ENCODE measurements around the gene MRPL24. TPM values are rescaled to one million over a fixed set of nuclear protein-coding genes. Genes with fewer than 3 reads are reported as not detected.

The MRPL24 gene
- total RNA-seq, 1 experiment from 2014 or later, result 27.3 TPM

DNA sequence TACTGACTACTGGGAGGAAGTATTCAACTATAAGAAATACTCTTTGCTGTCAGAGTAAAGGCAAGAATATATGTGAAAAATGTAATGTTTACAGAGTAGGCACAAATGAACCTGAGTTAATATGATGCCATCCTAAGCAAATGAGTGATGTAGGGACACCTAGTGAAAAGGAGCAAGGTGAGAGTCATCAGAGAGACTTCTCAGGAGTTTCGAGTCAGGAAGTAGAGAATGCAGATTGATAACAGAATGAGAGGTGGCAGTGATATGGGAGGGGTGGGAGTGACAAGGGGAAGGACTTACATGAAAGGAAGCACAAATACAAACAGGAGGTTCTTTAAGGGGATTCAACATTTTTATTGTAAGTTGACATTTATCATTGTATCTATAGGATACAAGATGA lies 36.7 kb upstream of the MRPL24 start:
- no peak overlapping the region for H3K27ac ChIP-seq (ENCODE audit: insufficient read length, low read depth, low read length)
- no peak overlapping the region for H3K18ac ChIP-seq (ENCODE audit: insufficient read length, low read depth, low read length)
- H3K79me2 ChIP-seq (ENCODE audit: insufficient read depth, low read length), result peaks cover 24% of the 10 kb centered on the region; the same call in 1 of the 2 replicates
- H2BK20ac ChIP-seq (ENCODE audit: low read depth, low read length, poor library complexity, severe bottlenecking), result no peak overlapping the region
- no peak overlapping the region for H3K4ac ChIP-seq (ENCODE audit: low read depth, low read length)
- no peak overlapping the region for H2AK5ac ChIP-seq (ENCODE audit: insufficient read length, low read length)
- peaks cover 19% of the 10 kb centered on the region for H3K79me1 ChIP-seq (ENCODE audit: insufficient read depth, low read depth, low read length, poor library complexity, severe bottlenecking)
- H3K23ac ChIP-seq (ENCODE audit: insufficient read length, low read depth, low read length), result no peak overlapping the region
- H3K27me3 Mint-ChIP-seq (ENCODE audit: low read depth), result no peaks in the 10 kb centered on the region
- no peak overlapping the region for H4K91ac ChIP-seq (ENCODE audit: insufficient read length, low read depth, low read length)
- no peaks in the 10 kb centered on the region for H3K27me3 ChIP-seq (ENCODE audit: insufficient read depth, low read length)
- no peak overlapping the region for H4K8ac ChIP-seq (replicated peaks; ENCODE audit: insufficient read length, low read depth, low read length)
- H3K4me2 ChIP-seq (ENCODE audit: insufficient read depth, insufficient read length, low read length), result no peak overlapping the region
- H3K14ac ChIP-seq (ENCODE audit: insufficient read depth, low read length), result no peak overlapping the region
- H3K4me1 Mint-ChIP-seq, result peaks cover 0 to 5% of the 10 kb centered on the region in 2 experiments; a peak in 2 of 4 replicates
- H3K36me3 Mint-ChIP-seq (ENCODE audit: insufficient read depth in 1 of 3, low read depth in 3 of 3), result peaks cover 8 to 28% (median 21%) of the 10 kb centered on the region in 3 experiments; a peak in 6 of 7 replicates
- no peak for DNase-seq
- no peak overlapping the region for H3K9ac ChIP-seq (ENCODE audit: extremely low read depth, insufficient read length, low read length)
- H2BK12ac ChIP-seq (ENCODE audit: insufficient read length, low read depth, low read length), result no peak overlapping the region
- H3K27ac Mint-ChIP-seq, result no peak overlapping the region
- no peak overlapping the region for H2BK5ac ChIP-seq (ENCODE audit: insufficient read length, low read length)
- H3K4me3 Mint-ChIP-seq, result no peak overlapping the region
- no peak overlapping the region for H2AFZ ChIP-seq (ENCODE audit: low read length)
- H3K56ac ChIP-seq (ENCODE audit: insufficient read length, low read depth, low read length), result no peak overlapping the region
- H3K9me3 ChIP-seq (ENCODE audit: control insufficient read depth, low read depth, low read length), result no peaks in the 10 kb centered on the region
- no peaks in the 10 kb centered on the region for H4K20me1 ChIP-seq (ENCODE audit: control insufficient read depth, insufficient read depth, insufficient read length)
- H3T11ph ChIP-seq (ENCODE audit: low read length), result no peak overlapping the region
- no CpG with 5 or more reads among the region's 1 CpG for WGBS (ENCODE audit: extremely low coverage, insufficient read length, low lambda C conversion rate)
- TF ChIP-seq, protein P1, sequence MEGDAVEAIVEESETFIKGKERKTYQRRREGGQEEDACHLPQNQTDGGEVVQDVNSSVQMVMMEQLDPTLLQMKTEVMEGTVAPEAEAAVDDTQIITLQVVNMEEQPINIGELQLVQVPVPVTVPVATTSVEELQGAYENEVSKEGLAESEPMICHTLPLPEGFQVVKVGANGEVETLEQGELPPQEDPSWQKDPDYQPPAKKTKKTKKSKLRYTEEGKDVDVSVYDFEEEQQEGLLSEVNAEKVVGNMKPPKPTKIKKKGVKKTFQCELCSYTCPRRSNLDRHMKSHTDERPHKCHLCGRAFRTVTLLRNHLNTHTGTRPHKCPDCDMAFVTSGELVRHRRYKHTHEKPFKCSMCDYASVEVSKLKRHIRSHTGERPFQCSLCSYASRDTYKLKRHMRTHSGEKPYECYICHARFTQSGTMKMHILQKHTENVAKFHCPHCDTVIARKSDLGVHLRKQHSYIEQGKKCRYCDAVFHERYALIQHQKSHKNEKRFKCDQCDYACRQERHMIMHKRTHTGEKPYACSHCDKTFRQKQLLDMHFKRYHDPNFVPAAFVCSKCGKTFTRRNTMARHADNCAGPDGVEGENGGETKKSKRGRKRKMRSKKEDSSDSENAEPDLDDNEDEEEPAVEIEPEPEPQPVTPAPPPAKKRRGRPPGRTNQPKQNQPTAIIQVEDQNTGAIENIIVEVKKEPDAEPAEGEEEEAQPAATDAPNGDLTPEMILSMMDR (conservative IDR thresholded peaks at IDR 0.05), result no peak
- H3K9me3 Mint-ChIP-seq, result no peaks in the 10 kb centered on the region
- H2BK15ac ChIP-seq (ENCODE audit: low read depth, low read length), result no peak overlapping the region
- no peaks in the 10 kb centered on the region for H3K4me1 ChIP-seq (ENCODE audit: insufficient read depth, low read length)
- no peaks in the 10 kb centered on the region for H3K23me2 ChIP-seq (ENCODE audit: insufficient read length, low read depth, low read length, poor library complexity, severe bottlenecking)
- H2BK120ac ChIP-seq (ENCODE audit: low read depth, low read length, poor library complexity, severe bottlenecking), result no peak overlapping the region
- no peak overlapping the region for H4K5ac ChIP-seq (ENCODE audit: insufficient read length, low read depth, low read length)
